Fibroblast of lung (primary cell): Measurements from ENCODE around the gene RPRM.

Experiments used
- EZH2 ChIP-seq: IDR thresholded peaks from 2 replicates; pipeline ENCODE4 v1.5.1; 2012; ENCODE audit warnings: low read length, control low read depth, mild to moderate bottlenecking; ENCODE audit errors: missing control alignments
- TF ChIP-seq, protein P1 (sequence below), 2 donors: IDR thresholded peaks in 1 of 2; conservative IDR thresholded peaks in 1 of 2; 1 replicate in 1 of 2; 2 replicates in 1 of 2; pipeline ENCODE4 v1.5.1; 2011 to 2012; ENCODE audit warnings: low read length in 2 of 2, control low read depth in 1 of 2, inconsistent platforms in 1 of 2, low read depth in 1 of 2, mild to moderate bottlenecking in 1 of 2

DNA sequence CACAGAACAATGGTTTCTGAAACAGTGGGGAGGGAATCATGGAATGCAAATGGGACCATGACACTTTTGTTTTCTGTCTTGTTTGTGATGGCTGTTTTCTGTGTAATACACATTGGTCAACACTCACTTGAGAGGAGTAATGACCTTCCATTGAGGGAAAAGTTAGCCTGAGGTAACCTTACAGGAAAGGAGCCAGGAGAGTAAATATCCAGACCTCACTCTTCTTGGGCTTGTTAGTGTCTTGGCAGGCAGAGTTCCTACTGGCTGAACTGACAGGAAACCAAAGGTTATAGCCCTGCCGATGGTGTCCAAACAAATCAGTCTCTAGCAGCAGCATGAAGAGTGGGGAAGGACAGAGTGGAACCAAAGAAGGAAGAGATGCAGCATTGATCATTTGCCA, 17.2 kb upstream of the RPRM start:
- TF ChIP-seq, protein P1, sequence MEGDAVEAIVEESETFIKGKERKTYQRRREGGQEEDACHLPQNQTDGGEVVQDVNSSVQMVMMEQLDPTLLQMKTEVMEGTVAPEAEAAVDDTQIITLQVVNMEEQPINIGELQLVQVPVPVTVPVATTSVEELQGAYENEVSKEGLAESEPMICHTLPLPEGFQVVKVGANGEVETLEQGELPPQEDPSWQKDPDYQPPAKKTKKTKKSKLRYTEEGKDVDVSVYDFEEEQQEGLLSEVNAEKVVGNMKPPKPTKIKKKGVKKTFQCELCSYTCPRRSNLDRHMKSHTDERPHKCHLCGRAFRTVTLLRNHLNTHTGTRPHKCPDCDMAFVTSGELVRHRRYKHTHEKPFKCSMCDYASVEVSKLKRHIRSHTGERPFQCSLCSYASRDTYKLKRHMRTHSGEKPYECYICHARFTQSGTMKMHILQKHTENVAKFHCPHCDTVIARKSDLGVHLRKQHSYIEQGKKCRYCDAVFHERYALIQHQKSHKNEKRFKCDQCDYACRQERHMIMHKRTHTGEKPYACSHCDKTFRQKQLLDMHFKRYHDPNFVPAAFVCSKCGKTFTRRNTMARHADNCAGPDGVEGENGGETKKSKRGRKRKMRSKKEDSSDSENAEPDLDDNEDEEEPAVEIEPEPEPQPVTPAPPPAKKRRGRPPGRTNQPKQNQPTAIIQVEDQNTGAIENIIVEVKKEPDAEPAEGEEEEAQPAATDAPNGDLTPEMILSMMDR (conservative IDR thresholded peaks at IDR 0.05 in 1 of 2, IDR thresholded peaks at IDR 0.05 in 1 of 2; ENCODE audit: low read depth in 1 of 2, low read length in 2 of 2), result no peak
- no peak for TF ChIP-seq EZH2
